Measurements from ENCODE around the gene TGFB1.
"Not testable (repeated sequence)": the region's sequence is repeated elsewhere in the genome, so short reads cannot be mapped to it uniquely, and the experiment has no call there.

Gene TGFB1

DNA sequence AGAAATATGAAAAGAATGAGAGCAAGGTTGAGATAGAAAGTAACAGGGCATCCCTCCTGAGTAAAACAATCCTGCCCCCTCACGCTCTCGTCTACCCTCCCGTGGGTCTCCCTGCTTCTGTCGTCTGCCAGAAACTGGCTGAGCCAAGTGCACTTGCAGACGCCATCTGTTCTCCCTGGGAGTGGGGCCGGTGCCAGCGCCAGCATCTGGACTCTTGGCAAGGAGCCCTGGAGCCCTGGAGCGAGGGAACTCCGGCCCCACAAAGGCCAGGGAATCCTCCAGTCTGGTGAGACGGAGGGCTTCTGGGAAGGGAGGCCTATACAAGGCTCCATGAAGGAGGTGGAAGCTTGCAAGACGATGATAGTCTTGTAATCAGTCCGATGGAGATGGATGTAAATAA lies 20.3 kb upstream of the TGFB1 start:
- Histone ChIP-seq H3K79me2 (ENCODE audit: control insufficient read depth, low read length) (no peaks in the 10 kb centered on the region), H3K4me3 (ENCODE audit: low read length) (no peak overlapping the region), H3K9me2 (replicated peaks; ENCODE audit: control insufficient read depth, low read length) (no peaks in the 10 kb centered on the region), H3K4me1 (ENCODE audit: control insufficient read depth, low read length) (peaks cover 11% of the 10 kb centered on the region), H3K27ac (ENCODE audit: low read depth, low read length) (no peak overlapping the region), H3F3A (ENCODE audit: control insufficient read depth, insufficient read depth) (peaks cover 3% of the 10 kb centered on the region), H4K20me1 (ENCODE audit: control insufficient read depth, insufficient read depth, low read depth, low read length) (no peaks in the 10 kb centered on the region), H3K4me2 (ENCODE audit: low read length) (no peak overlapping the region), H3K9me3 (ENCODE audit: control insufficient read depth, insufficient read depth, low read length) (no peaks in the 10 kb centered on the region), H3K27me3 (ENCODE audit: control insufficient read depth, low read length) (no peaks in the 10 kb centered on the region), H3K36me3 (ENCODE audit: control insufficient read depth, low read length) (no peaks in the 10 kb centered on the region)
- TF ChIP-seq EZH2phosphoT487 (IDR thresholded peaks at IDR 0.05; ENCODE audit: borderline replicate concordance, low read length): no peak
- TF ChIP-seq, protein P1, sequence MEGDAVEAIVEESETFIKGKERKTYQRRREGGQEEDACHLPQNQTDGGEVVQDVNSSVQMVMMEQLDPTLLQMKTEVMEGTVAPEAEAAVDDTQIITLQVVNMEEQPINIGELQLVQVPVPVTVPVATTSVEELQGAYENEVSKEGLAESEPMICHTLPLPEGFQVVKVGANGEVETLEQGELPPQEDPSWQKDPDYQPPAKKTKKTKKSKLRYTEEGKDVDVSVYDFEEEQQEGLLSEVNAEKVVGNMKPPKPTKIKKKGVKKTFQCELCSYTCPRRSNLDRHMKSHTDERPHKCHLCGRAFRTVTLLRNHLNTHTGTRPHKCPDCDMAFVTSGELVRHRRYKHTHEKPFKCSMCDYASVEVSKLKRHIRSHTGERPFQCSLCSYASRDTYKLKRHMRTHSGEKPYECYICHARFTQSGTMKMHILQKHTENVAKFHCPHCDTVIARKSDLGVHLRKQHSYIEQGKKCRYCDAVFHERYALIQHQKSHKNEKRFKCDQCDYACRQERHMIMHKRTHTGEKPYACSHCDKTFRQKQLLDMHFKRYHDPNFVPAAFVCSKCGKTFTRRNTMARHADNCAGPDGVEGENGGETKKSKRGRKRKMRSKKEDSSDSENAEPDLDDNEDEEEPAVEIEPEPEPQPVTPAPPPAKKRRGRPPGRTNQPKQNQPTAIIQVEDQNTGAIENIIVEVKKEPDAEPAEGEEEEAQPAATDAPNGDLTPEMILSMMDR (IDR thresholded peaks at IDR 0.05; ENCODE audit: low read depth, low read length, poor library complexity, severe bottlenecking): no peak

DNA sequence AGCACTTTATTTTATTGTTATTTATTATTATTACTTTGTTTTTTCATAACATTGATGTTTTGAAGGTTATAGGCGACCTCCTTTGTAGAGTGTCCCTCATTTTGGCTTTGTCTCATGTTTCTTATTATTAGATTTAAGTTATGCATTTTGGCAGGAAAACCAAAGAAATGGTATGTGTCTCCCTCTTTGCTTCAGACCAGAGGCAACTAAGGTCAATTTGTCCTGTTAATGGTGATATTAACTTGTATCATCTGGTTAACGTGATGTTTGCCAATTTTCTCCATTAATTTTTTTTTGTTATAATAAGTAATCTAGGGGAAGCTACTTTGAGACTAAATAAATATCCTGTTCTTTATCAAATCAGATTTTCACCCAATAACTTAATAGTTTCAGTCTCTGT lies 18.8 kb upstream of the TGFB1 start:
- TF ChIP-seq EZH2phosphoT487 (IDR thresholded peaks at IDR 0.05; ENCODE audit: borderline replicate concordance, low read length): no peak
- TF ChIP-seq, protein P1 (IDR thresholded peaks at IDR 0.05; ENCODE audit: low read depth, low read length, poor library complexity, severe bottlenecking): no peak
- Histone ChIP-seq H3K4me1 (ENCODE audit: control insufficient read depth, low read length) (peaks cover 4% of the 10 kb centered on the region; the same call in 1 of the 2 replicates), H3K9me2 (replicated peaks; ENCODE audit: control insufficient read depth, low read length) (no peaks in the 10 kb centered on the region), H3K36me3 (ENCODE audit: control insufficient read depth, low read length) (no peaks in the 10 kb centered on the region; the same call in 1 of the 2 replicates), H4K20me1 (ENCODE audit: control insufficient read depth, insufficient read depth, low read depth, low read length) (no peaks in the 10 kb centered on the region), H3K9me3 (ENCODE audit: control insufficient read depth, insufficient read depth, low read length) (no peaks in the 10 kb centered on the region), H3K4me3 (ENCODE audit: low read length) (no peak overlapping the region), H3K27me3 (ENCODE audit: control insufficient read depth, low read length) (no peaks in the 10 kb centered on the region), H3K27ac (ENCODE audit: low read depth, low read length) (no peak overlapping the region), H3K4me2 (ENCODE audit: low read length) (no peak overlapping the region), H3K79me2 (ENCODE audit: control insufficient read depth, low read length) (peaks cover 5% of the 10 kb centered on the region; the same call in 1 of the 2 replicates), H3F3A (ENCODE audit: control insufficient read depth, insufficient read depth) (no peaks in the 10 kb centered on the region)

DNA sequence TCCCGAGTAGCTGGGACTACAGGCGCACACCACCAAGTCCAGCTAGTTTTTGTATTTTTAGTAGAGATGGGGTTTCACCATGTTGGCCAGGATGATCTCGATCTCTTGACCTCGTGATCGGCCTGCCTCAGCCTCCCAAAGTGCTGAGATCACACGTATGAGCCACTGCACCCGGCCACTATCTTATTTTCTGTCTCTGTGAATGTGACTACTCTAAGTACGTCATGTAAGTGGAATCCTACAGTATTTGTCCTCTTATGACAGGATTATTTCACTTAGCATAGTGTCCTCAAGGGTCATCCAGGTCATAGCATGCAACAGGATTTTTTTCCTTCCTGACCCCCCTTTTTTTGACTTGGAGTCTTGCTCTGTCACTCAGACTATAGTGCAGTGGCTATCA lies 17.8 kb upstream of the TGFB1 start:
- Histone ChIP-seq H3K79me2 (ENCODE audit: control insufficient read depth, low read length) (peaks cover 7% of the 10 kb centered on the region; the same call in 1 of the 2 replicates), H3K27ac (ENCODE audit: low read depth, low read length) (no peak overlapping the region), H3F3A (ENCODE audit: control insufficient read depth, insufficient read depth) (no peaks in the 10 kb centered on the region), H3K27me3 (ENCODE audit: control insufficient read depth, low read length) (no peaks in the 10 kb centered on the region), H3K4me2 (ENCODE audit: low read length) (no peak overlapping the region), H3K4me3 (ENCODE audit: low read length) (no peak overlapping the region), H3K9me2 (replicated peaks; ENCODE audit: control insufficient read depth, low read length) (no peaks in the 10 kb centered on the region), H3K9me3 (ENCODE audit: control insufficient read depth, insufficient read depth, low read length) (no peaks in the 10 kb centered on the region), H3K4me1 (ENCODE audit: control insufficient read depth, low read length) (peaks cover 4% of the 10 kb centered on the region; the same call in 1 of the 2 replicates), H4K20me1 (ENCODE audit: control insufficient read depth, insufficient read depth, low read depth, low read length) (no peaks in the 10 kb centered on the region), H3K36me3 (ENCODE audit: control insufficient read depth, low read length) (no peaks in the 10 kb centered on the region; the same call in 1 of the 2 replicates)
- no peak for TF ChIP-seq EZH2phosphoT487 (IDR thresholded peaks at IDR 0.05; ENCODE audit: borderline replicate concordance, low read length)
- TF ChIP-seq, protein P1 (IDR thresholded peaks at IDR 0.05; ENCODE audit: low read depth, low read length, poor library complexity, severe bottlenecking): no peak

DNA sequence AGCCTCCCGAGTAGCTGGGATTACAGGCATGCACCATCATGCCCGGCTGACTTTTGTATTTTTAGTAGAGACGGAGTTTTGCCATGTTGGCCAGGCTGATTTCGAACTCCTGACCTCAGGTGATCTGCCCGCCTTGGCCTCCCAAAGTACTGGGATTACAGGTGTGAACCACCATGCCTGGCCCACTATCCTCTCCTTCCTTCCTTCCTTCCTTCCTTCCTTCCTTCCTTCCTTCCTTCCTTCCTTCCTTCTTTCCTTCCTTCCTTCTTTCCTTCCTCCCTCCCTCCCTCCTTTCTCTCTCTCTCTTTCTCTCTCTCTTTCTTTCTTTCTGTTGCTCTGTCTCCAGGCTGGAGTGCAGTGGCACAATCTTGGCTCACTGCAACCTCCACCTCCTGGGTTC lies 17.4 kb upstream of the TGFB1 start:
- H3K36me3 ChIP-seq (ENCODE audit: control insufficient read depth, low read length); H3K4me2 ChIP-seq (ENCODE audit: low read length); H3K4me1 ChIP-seq (ENCODE audit: control insufficient read depth, low read length); H4K20me1 ChIP-seq (ENCODE audit: control insufficient read depth, insufficient read depth, low read depth, low read length); H3K9me3 ChIP-seq (ENCODE audit: control insufficient read depth, insufficient read depth, low read length); H3F3A ChIP-seq (ENCODE audit: control insufficient read depth, insufficient read depth); H3K9me2 ChIP-seq (replicated peaks; ENCODE audit: control insufficient read depth, low read length); H3K27me3 ChIP-seq (ENCODE audit: control insufficient read depth, low read length); H3K27ac ChIP-seq (ENCODE audit: low read depth, low read length); H3K4me3 ChIP-seq (ENCODE audit: low read length): not testable (repeated sequence)
- peaks cover 11% of the 10 kb centered on the region for H3K79me2 ChIP-seq (ENCODE audit: control insufficient read depth, low read length)

Measured in DOHH2 (cell line).